Right lobe of liver (tissue), 4 donors: Measurements from ENCODE around the gene KCNG3.

Experiments used
- POLR2A ChIP-seq: fragments of 450-650 bp; IDR thresholded peaks from one replicate; pipeline ENCODE4 v1.6.1; 2017; ENCODE audit warnings: antibody characterized with exemption, mild to moderate bottlenecking
- TF ChIP-seq, protein P1 (sequence below), 4 donors: fragments of 200-600 bp in 3 of 4; fragments of 450-650 bp in 1 of 4; IDR thresholded peaks; one replicate each; pipeline versions ENCODE4 v1.5.1 to v1.8.0; 2016 to 2022; ENCODE audit warnings: antibody characterized with exemption in 4 of 4, mild to moderate bottlenecking in 2 of 4
- donor health status: DM: no; HTN: no; CAD: no.
- donor health status: DM: no; HTN: no; CAD: no.
- donor health status: DM: no; HTN: yes; CAD: no.

DNA sequence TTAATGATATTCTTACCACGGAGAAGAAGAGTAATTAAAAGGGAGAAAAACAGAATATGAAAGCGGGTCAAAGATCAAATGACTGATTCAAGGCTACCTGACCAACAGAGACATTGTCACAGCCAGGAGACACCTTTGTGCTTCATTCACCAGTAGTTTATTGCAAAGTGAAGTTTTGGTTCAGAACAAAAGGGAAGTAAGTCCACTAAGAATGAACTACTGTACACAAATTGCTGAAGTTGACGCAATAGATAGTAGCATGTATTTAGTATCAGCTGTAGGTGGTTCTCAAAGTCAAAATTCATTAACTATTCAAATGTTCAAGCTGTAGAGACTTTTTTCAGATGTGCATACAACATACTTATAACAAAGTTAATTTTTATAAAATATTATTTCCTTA is 68.1 kb downstream of the KCNG3 start:
- TF ChIP-seq, protein P1, sequence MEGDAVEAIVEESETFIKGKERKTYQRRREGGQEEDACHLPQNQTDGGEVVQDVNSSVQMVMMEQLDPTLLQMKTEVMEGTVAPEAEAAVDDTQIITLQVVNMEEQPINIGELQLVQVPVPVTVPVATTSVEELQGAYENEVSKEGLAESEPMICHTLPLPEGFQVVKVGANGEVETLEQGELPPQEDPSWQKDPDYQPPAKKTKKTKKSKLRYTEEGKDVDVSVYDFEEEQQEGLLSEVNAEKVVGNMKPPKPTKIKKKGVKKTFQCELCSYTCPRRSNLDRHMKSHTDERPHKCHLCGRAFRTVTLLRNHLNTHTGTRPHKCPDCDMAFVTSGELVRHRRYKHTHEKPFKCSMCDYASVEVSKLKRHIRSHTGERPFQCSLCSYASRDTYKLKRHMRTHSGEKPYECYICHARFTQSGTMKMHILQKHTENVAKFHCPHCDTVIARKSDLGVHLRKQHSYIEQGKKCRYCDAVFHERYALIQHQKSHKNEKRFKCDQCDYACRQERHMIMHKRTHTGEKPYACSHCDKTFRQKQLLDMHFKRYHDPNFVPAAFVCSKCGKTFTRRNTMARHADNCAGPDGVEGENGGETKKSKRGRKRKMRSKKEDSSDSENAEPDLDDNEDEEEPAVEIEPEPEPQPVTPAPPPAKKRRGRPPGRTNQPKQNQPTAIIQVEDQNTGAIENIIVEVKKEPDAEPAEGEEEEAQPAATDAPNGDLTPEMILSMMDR (IDR thresholded peaks at IDR 0.05) = no peak
- no peak for TF ChIP-seq POLR2A
